GM20431 (cell line): Measurements from ENCODE around the gene ANTXR1.

Experiments
- in situ Hi-C: fragments of 300-500 bp; cut with MseI, MboI; formaldehyde crosslinking; loops from one replicate; pipeline ENCODE4 v1.15.0; 2020; ENCODE audit warnings: low sequenced_read_pairs; ENCODE audit not compliant: unreplicated experiment

ANTXR1 gene

GRCh38 chr2:69062307-69062962 is 49.5 kb downstream of the ANTXR1 start:
- in situ Hi-C loops: no loop called here

- in situ Hi-C loops: no loop called here
Observed at GRCh38 chr2:69065735-69066336, 52.9 kb downstream of the ANTXR1 start.

GRCh38 chr2:69067026-69067630 is 54.1 kb downstream of the ANTXR1 start:
- in situ Hi-C loops: no loop called here

GRCh38 chr2:69067866-69068265 is 54.9 kb downstream of the ANTXR1 start:
- in situ Hi-C loops: no loop called here

- in situ Hi-C loops: no loop called here
Observed at GRCh38 chr2:69070969-69071368, 58.0 kb downstream of the ANTXR1 start.

GRCh38 chr2:69073928-69074570 is 61.1 kb downstream of the ANTXR1 start:
- in situ Hi-C loops: no loop called here

GRCh38 chr2:69074918-69075317 is 61.9 kb downstream of the ANTXR1 start:
- in situ Hi-C loops: no loop called here

- in situ Hi-C loops: no loop called here
Observed at GRCh38 chr2:69075486-69075885, 62.5 kb downstream of the ANTXR1 start.

GRCh38 chr2:69076601-69077000 is 63.6 kb downstream of the ANTXR1 start:
- in situ Hi-C loops: no loop called here

GRCh38 chr2:69077252-69077950 is 64.4 kb downstream of the ANTXR1 start:
- in situ Hi-C loops: no loop called here

- in situ Hi-C loops: no loop called here
Observed at GRCh38 chr2:69080071-69080470, 67.1 kb downstream of the ANTXR1 start.

- in situ Hi-C loops: no loop called here
Observed at GRCh38 chr2:69081001-69081580, 68.1 kb downstream of the ANTXR1 start.

GRCh38 chr2:69081757-69082156 is 68.8 kb downstream of the ANTXR1 start:
- in situ Hi-C loops: no loop called here

- in situ Hi-C loops: no loop called here
Observed at GRCh38 chr2:69082430-69082997, 69.5 kb downstream of the ANTXR1 start.

GRCh38 chr2:69083235-69083748 is 70.3 kb downstream of the ANTXR1 start:
- in situ Hi-C loops: no loop called here

- in situ Hi-C loops: no loop called here
Observed at GRCh38 chr2:69084492-69084891, 71.5 kb downstream of the ANTXR1 start.

GRCh38 chr2:69086466-69086865 is 73.5 kb downstream of the ANTXR1 start:
- in situ Hi-C loops: no loop called here

GRCh38 chr2:69087211-69087911 is 74.4 kb downstream of the ANTXR1 start:
- in situ Hi-C loops: no loop called here

GRCh38 chr2:69087912-69088240 is 74.9 kb downstream of the ANTXR1 start:
- in situ Hi-C loops: no loop called here
